ENCODE data around the gene HOXA4. TPM values are rescaled to one million over a fixed set of nuclear protein-coding genes. Genes with fewer than 3 reads are reported as not detected.

Gene HOXA4
- total and polyA plus RNA-seq, 2 of the 8 experiments (the other 6 are each of a cell fraction or from before 2014, with no cell fraction given) = not detected

DNA sequence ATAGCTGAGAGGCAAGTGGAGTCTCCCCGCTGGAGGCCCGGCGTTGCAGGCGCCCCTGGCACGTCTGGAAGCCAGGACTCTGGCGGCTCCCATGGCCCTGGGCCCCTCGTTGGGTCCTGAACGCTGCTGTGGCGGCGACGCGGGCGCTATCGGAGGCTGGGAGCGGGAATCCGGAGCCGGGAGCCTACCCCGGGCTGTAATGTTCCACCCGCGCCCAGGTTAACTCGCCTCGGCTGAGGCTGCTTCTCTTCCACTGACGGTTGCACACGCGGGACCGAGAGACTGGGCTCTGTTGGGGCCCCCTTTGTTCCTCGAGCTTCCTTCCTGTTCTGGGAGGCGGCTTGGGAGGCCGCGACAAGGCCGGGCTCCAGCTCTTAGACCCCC lies 14.2 kb upstream of the HOXA4 start (continued):
- TF ChIP-seq CHD7 (IDR thresholded peaks at IDR 0.05; ENCODE audit: insufficient replicate concordance, low read length) (no peak), EGR1 (IDR thresholded peaks at IDR 0.05; ENCODE audit: borderline replicate concordance, low read depth, low read length) (no peak), EP300 (IDR thresholded peaks at IDR 0.05; ENCODE audit: borderline replicate concordance in 1 of 2, low read depth in 2 of 2, low read length in 2 of 2) (no peak)
- TF ChIP-seq, protein P1, sequence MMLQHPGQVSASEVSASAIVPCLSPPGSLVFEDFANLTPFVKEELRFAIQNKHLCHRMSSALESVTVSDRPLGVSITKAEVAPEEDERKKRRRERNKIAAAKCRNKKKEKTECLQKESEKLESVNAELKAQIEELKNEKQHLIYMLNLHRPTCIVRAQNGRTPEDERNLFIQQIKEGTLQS (IDR thresholded peaks at IDR 0.05; ENCODE audit: insufficient read depth, low read depth, low read length) = no peak
